Measurements from ENCODE around the gene BDKRB1. TPM values are rescaled to one million over a fixed set of nuclear protein-coding genes. Genes with fewer than 3 reads are reported as not detected.
A peak's percentile ranks its signal among the peaks of the same experiment; 100 is the strongest.

BDKRB1 gene
- total RNA-seq, 1 experiment from 2014 or later: not detected

DNA sequence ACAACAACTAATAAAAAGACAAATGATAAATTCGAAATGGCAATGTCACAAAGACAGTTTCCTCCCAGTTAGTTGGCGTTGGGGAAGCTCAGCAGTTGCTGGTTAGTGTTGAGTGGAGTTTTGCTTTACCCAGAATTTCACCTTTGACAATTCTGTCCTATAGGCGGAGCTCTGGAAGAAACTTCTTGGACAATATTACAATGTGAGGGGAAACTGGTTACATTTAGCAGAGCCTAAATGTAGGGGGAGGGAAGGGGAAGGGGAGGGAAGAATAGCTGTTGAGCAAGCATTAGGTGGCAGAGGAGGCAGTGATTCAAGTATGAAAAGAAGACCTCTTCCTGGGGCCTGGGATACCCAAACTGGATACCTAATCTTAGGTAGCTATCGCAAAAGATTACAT, 51.4 kb downstream of the BDKRB1 start:
- no peaks in the 10 kb centered on the region for H3K27me3 Mint-ChIP-seq (ENCODE audit: low read depth)
- H3K4me1 Mint-ChIP-seq: peaks cover 8 to 13% of the 10 kb centered on the region in 2 experiments
- Histone ChIP-seq H3K14ac (ENCODE audit: insufficient read depth, low read length) (no peak overlapping the region), H3K27me3 (ENCODE audit: insufficient read depth, low read length) (no peaks in the 10 kb centered on the region), H2BK12ac (ENCODE audit: insufficient read length, low read depth, low read length) (no peak overlapping the region), H2BK15ac (ENCODE audit: low read depth, low read length) (no peak overlapping the region), H3K23ac (ENCODE audit: insufficient read length, low read depth, low read length) (no peak overlapping the region), H4K20me1 (ENCODE audit: control insufficient read depth, insufficient read depth, insufficient read length) (no peaks in the 10 kb centered on the region), H2AFZ (ENCODE audit: low read length) (no peak overlapping the region), H3K79me2 (ENCODE audit: insufficient read depth, low read length) (no peaks in the 10 kb centered on the region), H3K9ac (ENCODE audit: extremely low read depth, insufficient read length, low read length) (no peak overlapping the region), H3T11ph (ENCODE audit: low read length) (no peak overlapping the region), H4K91ac (ENCODE audit: insufficient read length, low read depth, low read length) (no peak overlapping the region), H3K4ac (ENCODE audit: low read depth, low read length) (no peak overlapping the region), H3K79me1 (ENCODE audit: insufficient read depth, low read depth, low read length, poor library complexity, severe bottlenecking) (no peaks in the 10 kb centered on the region), H3K4me1 (ENCODE audit: insufficient read depth, low read length) (no peaks in the 10 kb centered on the region), H4K5ac (ENCODE audit: insufficient read length, low read depth, low read length) (no peak overlapping the region), H3K56ac (ENCODE audit: insufficient read length, low read depth, low read length) (no peak overlapping the region), H3K9me3 (ENCODE audit: control insufficient read depth, low read depth, low read length) (no peaks in the 10 kb centered on the region), H3K23me2 (ENCODE audit: insufficient read length, low read depth, low read length, poor library complexity, severe bottlenecking) (no peaks in the 10 kb centered on the region), H2AK5ac (ENCODE audit: insufficient read length, low read length) (no peak overlapping the region), H2BK120ac (ENCODE audit: low read depth, low read length, poor library complexity, severe bottlenecking) (no peak overlapping the region), H2BK20ac (ENCODE audit: low read depth, low read length, poor library complexity, severe bottlenecking) (no peak overlapping the region), H3K27ac (ENCODE audit: insufficient read length, low read depth, low read length) (no peak overlapping the region), H2BK5ac (ENCODE audit: insufficient read length, low read length) (no peak overlapping the region), H3K4me2 (ENCODE audit: insufficient read depth, insufficient read length, low read length) (no peak overlapping the region), H4K8ac (replicated peaks; ENCODE audit: insufficient read length, low read depth, low read length) (no peak overlapping the region), H3K18ac (ENCODE audit: insufficient read length, low read depth, low read length) (no peak overlapping the region)
- H3K36me3 Mint-ChIP-seq (ENCODE audit: insufficient read depth in 1 of 3, low read depth in 3 of 3): peaks cover 2 to 21% (median 18%) of the 10 kb centered on the region in 3 experiments; a peak in 4 of 7 replicates
- H3K27ac Mint-ChIP-seq: no peak overlapping the region
- DNase-seq: no peak
- no peaks in the 10 kb centered on the region for H3K9me3 Mint-ChIP-seq
- H3K4me3 Mint-ChIP-seq: no peak overlapping the region
- WGBS (ENCODE audit: extremely low coverage, insufficient read length, low lambda C conversion rate): no CpG with 5 or more reads among the region's 4 CpGs
- TF ChIP-seq, protein P1, sequence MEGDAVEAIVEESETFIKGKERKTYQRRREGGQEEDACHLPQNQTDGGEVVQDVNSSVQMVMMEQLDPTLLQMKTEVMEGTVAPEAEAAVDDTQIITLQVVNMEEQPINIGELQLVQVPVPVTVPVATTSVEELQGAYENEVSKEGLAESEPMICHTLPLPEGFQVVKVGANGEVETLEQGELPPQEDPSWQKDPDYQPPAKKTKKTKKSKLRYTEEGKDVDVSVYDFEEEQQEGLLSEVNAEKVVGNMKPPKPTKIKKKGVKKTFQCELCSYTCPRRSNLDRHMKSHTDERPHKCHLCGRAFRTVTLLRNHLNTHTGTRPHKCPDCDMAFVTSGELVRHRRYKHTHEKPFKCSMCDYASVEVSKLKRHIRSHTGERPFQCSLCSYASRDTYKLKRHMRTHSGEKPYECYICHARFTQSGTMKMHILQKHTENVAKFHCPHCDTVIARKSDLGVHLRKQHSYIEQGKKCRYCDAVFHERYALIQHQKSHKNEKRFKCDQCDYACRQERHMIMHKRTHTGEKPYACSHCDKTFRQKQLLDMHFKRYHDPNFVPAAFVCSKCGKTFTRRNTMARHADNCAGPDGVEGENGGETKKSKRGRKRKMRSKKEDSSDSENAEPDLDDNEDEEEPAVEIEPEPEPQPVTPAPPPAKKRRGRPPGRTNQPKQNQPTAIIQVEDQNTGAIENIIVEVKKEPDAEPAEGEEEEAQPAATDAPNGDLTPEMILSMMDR (conservative IDR thresholded peaks at IDR 0.05): 0 out of 3 replicates have a peak, but pooled peaks have one; percentile 15

All from H9 (cell line).